Liver (tissue), 9 donors: ENCODE data around the gene TMEM175. TPM values are rescaled to one million over a fixed set of nuclear protein-coding genes. Genes with fewer than 3 reads are reported as not detected.

ENCODE experiments used
- DNase-seq: peaks from one replicate; pipeline ENCODE4 v3.0.0-alpha.2; 2017; ENCODE audit warnings: low spot score
- H3K27ac ChIP-seq, 2 donors: one replicate each; pipeline ENCODE4 v1.7.0; 2013; ENCODE audit warnings: inconsistent platforms in 2 of 2, low read length in 2 of 2, control low read depth in 1 of 2, low read depth in 1 of 2, mild to moderate bottlenecking in 1 of 2
- H3K27me3 ChIP-seq, 4 donors: one replicate each; pipeline versions ENCODE4 v1.6.1 to v1.7.0; 2013; ENCODE audit warnings: low read length in 3 of 4, inconsistent platforms in 1 of 4, mild to moderate bottlenecking in 1 of 4, moderate library complexity in 1 of 4; ENCODE audit not compliant: control insufficient read depth in 4 of 4, insufficient read depth in 4 of 4
- H3K36me3 ChIP-seq, 4 donors: one replicate each; pipeline versions ENCODE4 v1.6.1 to v1.7.0; 2013; ENCODE audit warnings: low read length in 3 of 4, mild to moderate bottlenecking in 3 of 4, low read depth in 1 of 4, moderate library complexity in 1 of 4; ENCODE audit not compliant: control insufficient read depth in 4 of 4, insufficient read depth in 3 of 4
- H3K4me1 ChIP-seq, 4 donors: one replicate each; pipeline versions ENCODE4 v1.6.1 to v1.7.0; 2013; ENCODE audit warnings: low read length in 3 of 4, mild to moderate bottlenecking in 3 of 4, moderate library complexity in 1 of 4; ENCODE audit not compliant: control insufficient read depth in 4 of 4, insufficient read depth in 4 of 4
- H3K4me3 ChIP-seq, 3 donors: one replicate each; pipeline versions ENCODE4 v1.6.1 to v1.7.0; 2013; ENCODE audit warnings: low read length in 3 of 3, control low read depth in 1 of 3, low read depth in 1 of 3, mild to moderate bottlenecking in 1 of 3
- H3K9ac ChIP-seq, 2 donors: one replicate each; pipeline ENCODE4 v1.7.0; 2013; ENCODE audit warnings: low read length in 2 of 2, mild to moderate bottlenecking in 2 of 2, moderate library complexity in 2 of 2, control low read depth in 1 of 2, low read depth in 1 of 2
- H3K9me3 ChIP-seq, 4 donors: one replicate each; pipeline versions ENCODE4 v1.6.1 to v1.7.0; 2013; ENCODE audit warnings: low read length in 3 of 4; ENCODE audit not compliant: control insufficient read depth in 4 of 4
- EGR1 ChIP-seq, 2 donors: IDR thresholded peaks; 2 replicates each; pipeline ENCODE4 v1.6.1; 2016 to 2018; ENCODE audit warnings: antibody characterized with exemption in 2 of 2, low read depth in 2 of 2
- FOXA1 ChIP-seq: IDR thresholded peaks from 2 replicates; pipeline ENCODE4 v1.6.1; 2016; ENCODE audit warnings: antibody characterized with exemption
- FOXA2 ChIP-seq: IDR thresholded peaks from 2 replicates; pipeline ENCODE4 v1.6.1; 2016; ENCODE audit warnings: antibody characterized with exemption
- GABPA ChIP-seq, 2 donors: IDR thresholded peaks in 1 of 2; conservative IDR thresholded peaks in 1 of 2; 2 replicates each; pipeline ENCODE4 v1.6.1; 2016; ENCODE audit warnings: antibody characterized with exemption in 2 of 2, mild to moderate bottlenecking in 1 of 2, moderate library complexity in 1 of 2
- HNF4A ChIP-seq, 2 donors: conservative IDR thresholded peaks; 2 replicates each; pipeline ENCODE4 v1.6.1; 2016; ENCODE audit warnings: antibody characterized with exemption in 2 of 2, mild to moderate bottlenecking in 2 of 2
- HNF4G ChIP-seq: IDR thresholded peaks from 2 replicates; pipeline ENCODE4 v1.6.1; 2016; ENCODE audit warnings: antibody characterized with exemption
- JUND ChIP-seq, 2 donors: IDR thresholded peaks; 2 replicates each; pipeline ENCODE4 v1.6.1; 2016; ENCODE audit warnings: antibody characterized with exemption in 2 of 2
- NR2F2 ChIP-seq: IDR thresholded peaks from 2 replicates; pipeline ENCODE4 v1.6.1; 2016; ENCODE audit warnings: antibody characterized with exemption
- RAD21 ChIP-seq, 2 donors: IDR thresholded peaks; 2 replicates each; pipeline ENCODE4 v1.6.1; 2016; ENCODE audit warnings: antibody characterized with exemption in 2 of 2, mild to moderate bottlenecking in 2 of 2
- RXRA ChIP-seq, 2 donors: IDR thresholded peaks; 2 replicates each; pipeline ENCODE4 v1.6.1; 2017 to 2018; ENCODE audit warnings: antibody characterized with exemption in 2 of 2, mild to moderate bottlenecking in 1 of 2
- SP1 ChIP-seq: IDR thresholded peaks from 2 replicates; pipeline ENCODE4 v1.6.1; 2018; ENCODE audit warnings: antibody characterized with exemption, mild to moderate bottlenecking
- TAF1 ChIP-seq: conservative IDR thresholded peaks from 2 replicates; pipeline ENCODE4 v1.6.1; 2016; ENCODE audit warnings: antibody characterized with exemption, mild to moderate bottlenecking
- YY1 ChIP-seq: IDR thresholded peaks from 2 replicates; pipeline ENCODE4 v1.6.1; 2016; ENCODE audit warnings: antibody characterized with exemption, mild to moderate bottlenecking
- WGBS: extraction: QIAGEN DNeasy Blood & Tissue Kit; methylation state at CpG from one replicate; pipeline ENCODE4 v1.1.7; 2013; 5-methylcytosine and 5-hydroxymethylcytosine counted together
- polyA plus RNA-seq, 2 donors: library from polyadenylated mRNA; stranded (reverse) in 1 of 2; unstranded in 1 of 2; fragments of 200-250 nt in 1 of 2; fragments of >200 nt in 1 of 2; fragmentation: Nextera tagmentation in 1 of 2; extraction: Ambion mirVana in 1 of 2; gene quantifications; one replicate each; pipeline versions ENCODE4 v1.2.1 to v1.2.3, GENCODE V29; 2013 to 2015
- total RNA-seq, 2 donors: library from RNA; depleted of rRNA; stranded (reverse); fragments of >200 nt; gene quantifications; one replicate each; pipeline ENCODE4 v1.2.3, GENCODE V29; 2014
- TF ChIP-seq, protein P1 (sequence below): IDR thresholded peaks from 2 replicates; pipeline ENCODE4 v1.6.1; 2016; ENCODE audit warnings: antibody characterized with exemption, mild to moderate bottlenecking
- TF ChIP-seq, protein P2 (sequence below): IDR thresholded peaks from 2 replicates; pipeline ENCODE4 v1.6.1; 2016; ENCODE audit warnings: antibody characterized with exemption
- TF ChIP-seq, protein P3 (sequence below): fragments of 150-350 bp; IDR thresholded peaks from 2 replicates; pipeline ENCODE4 v1.5.1; 2017; ENCODE audit warnings: improper control_type of control experiment, low read depth, low read length; ENCODE audit not compliant: missing input control
- TF ChIP-seq, protein P4 (sequence below): IDR thresholded peaks from 2 replicates; pipeline ENCODE4 v1.6.1; 2016; ENCODE audit warnings: antibody characterized with exemption
- TF ChIP-seq, protein P5 (sequence below): IDR thresholded peaks from 2 replicates; pipeline ENCODE4 v1.6.1; 2016; ENCODE audit warnings: antibody characterized with exemption
- donor health status: healthy.
- donor health status: healthy.
- donor health status: healthy.
- donor health status: healthy.
- donor health status: healthy.

TMEM175 gene
- total and polyA plus RNA-seq, 4 donors, result 18.6 to 26.3 (median 25.5) TPM

DNA sequence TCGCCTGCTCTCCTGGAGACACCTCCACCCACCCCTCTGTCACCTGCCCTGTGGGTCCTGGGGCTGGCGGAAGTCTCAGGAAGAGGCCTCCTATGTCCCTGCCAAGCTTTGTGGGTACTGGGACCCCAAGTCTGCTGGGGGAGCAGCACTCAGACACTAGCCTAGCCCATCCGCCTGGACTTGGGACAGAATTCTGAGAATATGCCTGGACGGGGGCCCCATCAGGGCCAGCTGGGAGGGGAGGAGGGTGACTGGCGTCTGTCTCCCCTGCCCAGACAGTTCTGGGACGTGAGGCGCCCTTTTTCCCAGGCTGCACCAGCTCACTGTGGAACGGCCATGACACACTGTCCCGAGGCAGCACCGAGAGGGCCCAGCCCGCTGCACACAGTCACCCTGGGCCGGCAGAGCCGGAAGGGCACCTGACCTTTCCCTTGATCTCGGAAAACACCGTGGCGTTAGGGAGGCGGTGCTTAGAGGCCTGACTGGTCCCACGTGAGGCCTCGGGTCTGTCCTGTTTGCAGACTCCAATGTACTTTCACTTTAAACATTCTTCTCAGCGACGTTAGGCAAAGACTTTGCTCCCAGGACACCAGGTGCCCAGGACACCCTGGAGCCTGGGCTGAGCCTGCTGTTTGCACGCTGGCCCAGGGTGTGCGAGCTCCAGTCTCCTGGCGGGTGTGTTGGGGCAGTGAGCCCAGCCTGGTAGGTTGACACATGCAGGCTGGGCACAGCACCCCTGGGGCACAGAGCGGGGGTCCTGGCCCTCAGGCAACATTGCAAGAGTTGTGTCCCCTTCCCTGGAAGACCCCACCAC, 60.2 kb downstream of the TMEM175 start:
- H3K4me1 ChIP-seq, result peaks cover 9 to 45% (median 29%) of the 10 kb centered on the region in 4 donors
- H3K36me3 ChIP-seq, result peaks cover 0 to 8% (median 4%) of the 10 kb centered on the region in 4 donors
- DNase-seq, result peak; percentile 75
- no peaks in the 10 kb centered on the region for H3K9me3 ChIP-seq
- 21% methylated on average over 25 of the region's 25 CpGs for WGBS
- peak overlapping the region; percentile 53 to 77 (median 60) for H3K4me3 ChIP-seq
- H3K9ac ChIP-seq, result peak overlapping the region; percentile 24 to 99
- TF ChIP-seq, protein P1, sequence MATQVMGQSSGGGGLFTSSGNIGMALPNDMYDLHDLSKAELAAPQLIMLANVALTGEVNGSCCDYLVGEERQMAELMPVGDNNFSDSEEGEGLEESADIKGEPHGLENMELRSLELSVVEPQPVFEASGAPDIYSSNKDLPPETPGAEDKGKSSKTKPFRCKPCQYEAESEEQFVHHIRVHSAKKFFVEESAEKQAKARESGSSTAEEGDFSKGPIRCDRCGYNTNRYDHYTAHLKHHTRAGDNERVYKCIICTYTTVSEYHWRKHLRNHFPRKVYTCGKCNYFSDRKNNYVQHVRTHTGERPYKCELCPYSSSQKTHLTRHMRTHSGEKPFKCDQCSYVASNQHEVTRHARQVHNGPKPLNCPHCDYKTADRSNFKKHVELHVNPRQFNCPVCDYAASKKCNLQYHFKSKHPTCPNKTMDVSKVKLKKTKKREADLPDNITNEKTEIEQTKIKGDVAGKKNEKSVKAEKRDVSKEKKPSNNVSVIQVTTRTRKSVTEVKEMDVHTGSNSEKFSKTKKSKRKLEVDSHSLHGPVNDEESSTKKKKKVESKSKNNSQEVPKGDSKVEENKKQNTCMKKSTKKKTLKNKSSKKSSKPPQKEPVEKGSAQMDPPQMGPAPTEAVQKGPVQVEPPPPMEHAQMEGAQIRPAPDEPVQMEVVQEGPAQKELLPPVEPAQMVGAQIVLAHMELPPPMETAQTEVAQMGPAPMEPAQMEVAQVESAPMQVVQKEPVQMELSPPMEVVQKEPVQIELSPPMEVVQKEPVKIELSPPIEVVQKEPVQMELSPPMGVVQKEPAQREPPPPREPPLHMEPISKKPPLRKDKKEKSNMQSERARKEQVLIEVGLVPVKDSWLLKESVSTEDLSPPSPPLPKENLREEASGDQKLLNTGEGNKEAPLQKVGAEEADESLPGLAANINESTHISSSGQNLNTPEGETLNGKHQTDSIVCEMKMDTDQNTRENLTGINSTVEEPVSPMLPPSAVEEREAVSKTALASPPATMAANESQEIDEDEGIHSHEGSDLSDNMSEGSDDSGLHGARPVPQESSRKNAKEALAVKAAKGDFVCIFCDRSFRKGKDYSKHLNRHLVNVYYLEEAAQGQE, result peak; percentile 85
- TF ChIP-seq TAF1, result peak; percentile 90
- TF ChIP-seq, protein P2, sequence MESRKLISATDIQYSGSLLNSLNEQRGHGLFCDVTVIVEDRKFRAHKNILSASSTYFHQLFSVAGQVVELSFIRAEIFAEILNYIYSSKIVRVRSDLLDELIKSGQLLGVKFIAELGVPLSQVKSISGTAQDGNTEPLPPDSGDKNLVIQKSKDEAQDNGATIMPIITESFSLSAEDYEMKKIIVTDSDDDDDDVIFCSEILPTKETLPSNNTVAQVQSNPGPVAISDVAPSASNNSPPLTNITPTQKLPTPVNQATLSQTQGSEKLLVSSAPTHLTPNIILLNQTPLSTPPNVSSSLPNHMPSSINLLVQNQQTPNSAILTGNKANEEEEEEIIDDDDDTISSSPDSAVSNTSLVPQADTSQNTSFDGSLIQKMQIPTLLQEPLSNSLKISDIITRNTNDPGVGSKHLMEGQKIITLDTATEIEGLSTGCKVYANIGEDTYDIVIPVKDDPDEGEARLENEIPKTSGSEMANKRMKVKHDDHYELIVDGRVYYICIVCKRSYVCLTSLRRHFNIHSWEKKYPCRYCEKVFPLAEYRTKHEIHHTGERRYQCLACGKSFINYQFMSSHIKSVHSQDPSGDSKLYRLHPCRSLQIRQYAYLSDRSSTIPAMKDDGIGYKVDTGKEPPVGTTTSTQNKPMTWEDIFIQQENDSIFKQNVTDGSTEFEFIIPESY, result peak; percentile 88
- peak; percentile 94 for TF ChIP-seq HNF4G
- TF ChIP-seq RXRA (IDR thresholded peaks at IDR 0.05), result peak; percentile 88 to 92
- peak; percentile 97 for TF ChIP-seq NR2F2
- no peak for TF ChIP-seq FOXA1
- TF ChIP-seq RAD21 (IDR thresholded peaks at IDR 0.05), result peak in 1 of 2 donors; percentile 59
- peak; percentile 99 for TF ChIP-seq SP1
- TF ChIP-seq FOXA2, result peak; percentile 71
- TF ChIP-seq, protein P3, sequence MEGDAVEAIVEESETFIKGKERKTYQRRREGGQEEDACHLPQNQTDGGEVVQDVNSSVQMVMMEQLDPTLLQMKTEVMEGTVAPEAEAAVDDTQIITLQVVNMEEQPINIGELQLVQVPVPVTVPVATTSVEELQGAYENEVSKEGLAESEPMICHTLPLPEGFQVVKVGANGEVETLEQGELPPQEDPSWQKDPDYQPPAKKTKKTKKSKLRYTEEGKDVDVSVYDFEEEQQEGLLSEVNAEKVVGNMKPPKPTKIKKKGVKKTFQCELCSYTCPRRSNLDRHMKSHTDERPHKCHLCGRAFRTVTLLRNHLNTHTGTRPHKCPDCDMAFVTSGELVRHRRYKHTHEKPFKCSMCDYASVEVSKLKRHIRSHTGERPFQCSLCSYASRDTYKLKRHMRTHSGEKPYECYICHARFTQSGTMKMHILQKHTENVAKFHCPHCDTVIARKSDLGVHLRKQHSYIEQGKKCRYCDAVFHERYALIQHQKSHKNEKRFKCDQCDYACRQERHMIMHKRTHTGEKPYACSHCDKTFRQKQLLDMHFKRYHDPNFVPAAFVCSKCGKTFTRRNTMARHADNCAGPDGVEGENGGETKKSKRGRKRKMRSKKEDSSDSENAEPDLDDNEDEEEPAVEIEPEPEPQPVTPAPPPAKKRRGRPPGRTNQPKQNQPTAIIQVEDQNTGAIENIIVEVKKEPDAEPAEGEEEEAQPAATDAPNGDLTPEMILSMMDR, result no peak
- peak in 1 of 2 donors; percentile 72 for TF ChIP-seq GABPA (IDR thresholded peaks at IDR 0.05 in 1 of 2, conservative IDR thresholded peaks at IDR 0.05 in 1 of 2)
- TF ChIP-seq YY1, result peak; percentile 90
- peak; percentile 95 for TF ChIP-seq HNF4A (conservative IDR thresholded peaks at IDR 0.05)
- peak in 1 of 2 donors; percentile 49 for TF ChIP-seq EGR1 (IDR thresholded peaks at IDR 0.05; ENCODE audit: low read depth in 2 of 2)
- TF ChIP-seq, protein P4, sequence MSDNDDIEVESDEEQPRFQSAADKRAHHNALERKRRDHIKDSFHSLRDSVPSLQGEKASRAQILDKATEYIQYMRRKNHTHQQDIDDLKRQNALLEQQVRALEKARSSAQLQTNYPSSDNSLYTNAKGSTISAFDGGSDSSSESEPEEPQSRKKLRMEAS, result peak; percentile 90
- TF ChIP-seq, protein P5, sequence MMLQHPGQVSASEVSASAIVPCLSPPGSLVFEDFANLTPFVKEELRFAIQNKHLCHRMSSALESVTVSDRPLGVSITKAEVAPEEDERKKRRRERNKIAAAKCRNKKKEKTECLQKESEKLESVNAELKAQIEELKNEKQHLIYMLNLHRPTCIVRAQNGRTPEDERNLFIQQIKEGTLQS, result no peak
- peak; percentile 33 to 50 for TF ChIP-seq JUND (IDR thresholded peaks at IDR 0.05)
- peak overlapping the region; percentile 92 to 99 for H3K27ac ChIP-seq
- H3K27me3 ChIP-seq, result no peaks in the 10 kb centered on the region
